Esophagus muscularis mucosa (tissue), 4 donors: ENCODE measurements around the gene MARCKSL1. TPM values are rescaled to one million over a fixed set of nuclear protein-coding genes. Genes with fewer than 3 reads are reported as not detected.
A peak's percentile ranks its signal among the peaks of the same experiment; 100 is the strongest.

Experiments
- DNase-seq: peaks from one replicate; pipeline ENCODE4 v3.0.0-alpha.2; 2017; ENCODE audit errors: extremely low spot score
- H3K27ac ChIP-seq, 4 donors: fragments of 200-600 bp; sonication (generic); replicated peaks in 1 of 4; 1 replicate in 3 of 4; 2 replicates in 1 of 4; pipeline ENCODE4 v1.5.1; 2016 to 2019; ENCODE audit warnings: mild to moderate bottlenecking in 1 of 4
- H3K27me3 ChIP-seq, 4 donors: fragments of 200-600 bp; sonication (generic); one replicate each; pipeline versions ENCODE4 v1.5.1 to v1.6.0; 2016 to 2019
- H3K36me3 ChIP-seq, 4 donors: fragments of 200-600 bp; sonication (generic); one replicate each; pipeline ENCODE4 v1.5.1; 2016 to 2019
- H3K4me1 ChIP-seq, 4 donors: fragments of 200-600 bp; sonication (generic); one replicate each; pipeline ENCODE4 v1.5.1; 2016 to 2019
- H3K4me3 ChIP-seq, 4 donors: fragments of 200-600 bp; sonication (generic); 1 replicate in 2 of 4; 2 replicates in 2 of 4; pipeline ENCODE4 v1.5.1; 2016 to 2019; ENCODE audit warnings: mild to moderate bottlenecking in 4 of 4, moderate library complexity in 1 of 4
- H3K9me3 ChIP-seq, 4 donors: fragments of 200-600 bp; sonication (generic); 1 replicate in 3 of 4; 2 replicates in 1 of 4; pipeline ENCODE4 v1.5.1; 2016 to 2019
- CTCF ChIP-seq, 3 experiments: fragments of 200-600 bp in 2 of 3; fragments of 450-650 bp in 1 of 3; sonication (generic) in 2 of 3; IDR thresholded peaks; one replicate each; pipeline ENCODE4 v1.5.1; 2017 to 2019; ENCODE audit warnings: antibody characterized with exemption in 3 of 3, mild to moderate bottlenecking in 2 of 3, moderate library complexity in 1 of 3
- EP300 ChIP-seq: sonication (generic); formaldehyde crosslinking; IDR thresholded peaks from one replicate; pipeline ENCODE4 v1.6.1; 2017; ENCODE audit warnings: antibody characterized with exemption
- POLR2A ChIP-seq: fragments of 450-650 bp; IDR thresholded peaks from one replicate; pipeline ENCODE4 v1.6.1; 2017; ENCODE audit warnings: antibody characterized with exemption, moderate library complexity, mild to moderate bottlenecking, low read depth
- POLR2AphosphoS5 ChIP-seq, 2 donors: sonication (generic); formaldehyde crosslinking; IDR thresholded peaks; one replicate each; pipeline ENCODE4 v1.6.1; 2017; ENCODE audit warnings: antibody characterized with exemption in 2 of 2
- WGBS: methylation state at CpG from one replicate; pipeline ENCODE4 v1.1.5; 2018; 5-methylcytosine and 5-hydroxymethylcytosine counted together
- intact Hi-C: fragments of 100-400 bp; cut with DNase I; formaldehyde crosslinking; loops from one replicate; pipeline ENCODE4 v1.15.1; 2023
- total RNA-seq, 4 donors: library from RNA; depleted of rRNA; stranded (reverse); fragments of >200 nt; gene quantifications; one replicate each; pipeline versions ENCODE4 v1.1.0 to v1.2.1, GENCODE V29; 2016

The MARCKSL1 gene
- 10 to 100 TPM in 2 of 4 donors, 1 to 10 TPM in 2; 4.2 to 10.9 (median 9.2) TPM for total RNA-seq

GRCh38 chr1:32335790-32336590 is at the start of gene MARCKSL1:
MARCKSL1 (minus strand) TSS chr1:32336233; CDS start chr1:32336033, 200 bp downstream.
- Histone ChIP-seq H3K4me3 (peak within 1 kb of the TSS; percentile 77 to 82 (median 78)), H3K27me3 (no peaks in the 10 kb centered on the region), H3K4me1 (peaks cover 32 to 47% (median 42%) of the 10 kb centered on the region in 4 donors), H3K36me3 (peaks cover 13 to 26% (median 23%) of the 10 kb centered on the region in 4 donors), H3K27ac (peak within 1 kb of the TSS; percentile 59 to 71 (median 68)), H3K9me3 (no peaks in the 10 kb centered on the region)
- WGBS = 0% methylated on average over 3 of the region's 95 CpGs
- no peak for DNase-seq
- TF ChIP-seq POLR2AphosphoS5 (IDR thresholded peaks at IDR 0.05) = peak; percentile 71 to 91
- TF ChIP-seq POLR2A = peak; percentile 46
- no peak for TF ChIP-seq CTCF (IDR thresholded peaks at IDR 0.05)
- TF ChIP-seq EP300 = no peak
- intact Hi-C loops = no loop called here

- no peak overlapping the region for H3K27ac ChIP-seq
- H3K36me3 ChIP-seq = peaks cover 93 to 100% (median 99%) of the 10 kb centered on the region in 4 donors
- H3K4me1 ChIP-seq = no peaks in the 10 kb centered on the region
- no peak overlapping the region for H3K4me3 ChIP-seq
- DNase-seq = no peak
- 88% methylated on average over 9 of the region's 9 CpGs for WGBS
- TF ChIP-seq EP300 (no peak), CTCF (IDR thresholded peaks at IDR 0.05) (no peak), POLR2A (no peak), POLR2AphosphoS5 (IDR thresholded peaks at IDR 0.05) (no peak)
- no peaks in the 10 kb centered on the region for H3K9me3 ChIP-seq
- intact Hi-C loops = no loop called here
- H3K27me3 ChIP-seq = no peaks in the 10 kb centered on the region
These were observed 44.0 kb upstream of the MARCKSL1 start for GRCh38 chr1:32380057-32380456.

- WGBS = 96% methylated on average over 12 of the region's 12 CpGs
- intact Hi-C loops = no loop called here
- H3K27ac ChIP-seq = no peak overlapping the region
- DNase-seq = no peak
- peaks cover 89 to 100% (median 99%) of the 10 kb centered on the region in 4 donors for H3K36me3 ChIP-seq
- H3K4me3 ChIP-seq = no peak overlapping the region
- no peaks in the 10 kb centered on the region for H3K27me3 ChIP-seq
- H3K4me1 ChIP-seq = no peaks in the 10 kb centered on the region
- no peaks in the 10 kb centered on the region for H3K9me3 ChIP-seq
- no peak for TF ChIP-seq EP300
- TF ChIP-seq POLR2A = no peak
- no peak for TF ChIP-seq POLR2AphosphoS5 (IDR thresholded peaks at IDR 0.05)
- TF ChIP-seq CTCF (IDR thresholded peaks at IDR 0.05) = no peak
These were observed 41.6 kb upstream of the MARCKSL1 start for GRCh38 chr1:32377541-32378220.

GRCh38 chr1:32376199-32376598 is 40.2 kb upstream of the MARCKSL1 start:
- no peak overlapping the region for H3K4me3 ChIP-seq
- DNase-seq = no peak
- WGBS = 94% methylated on average over 7 of the region's 11 CpGs
- no peaks in the 10 kb centered on the region for H3K4me1 ChIP-seq
- H3K27me3 ChIP-seq = no peaks in the 10 kb centered on the region
- intact Hi-C loops = no loop called here
- H3K9me3 ChIP-seq = no peaks in the 10 kb centered on the region
- peaks cover 83 to 100% (median 98%) of the 10 kb centered on the region in 4 donors for H3K36me3 ChIP-seq
- no peak for TF ChIP-seq POLR2A
- no peak for TF ChIP-seq POLR2AphosphoS5 (IDR thresholded peaks at IDR 0.05)
- TF ChIP-seq CTCF (IDR thresholded peaks at IDR 0.05) = no peak
- no peak for TF ChIP-seq EP300
- H3K27ac ChIP-seq = no peak overlapping the region
